Keratinocyte (primary cell): ENCODE results near the gene NR3C2.

Source experiments
- EZH2 ChIP-seq: IDR thresholded peaks from one replicate; pipeline ENCODE4 v1.6.1; 2012; ENCODE audit warnings: inconsistent platforms, mild to moderate bottlenecking, low read length, moderate library complexity
- TF ChIP-seq, protein P1 (sequence below), 3 experiments: IDR thresholded peaks in 1 of 3; conservative IDR thresholded peaks in 1 of 3; optimal IDR thresholded peaks in 1 of 3; 2 replicates in 2 of 3; 3 replicates in 1 of 3; pipeline versions ENCODE3 to v1.5.1; 2011; ENCODE audit warnings: low read length in 3 of 3, mild to moderate bottlenecking in 3 of 3, moderate library complexity in 2 of 3, control low read depth in 1 of 3, inconsistent platforms in 1 of 3; ENCODE audit not compliant: insufficient read depth in 2 of 3; ENCODE audit errors: extremely low read depth in 1 of 3

DNA sequence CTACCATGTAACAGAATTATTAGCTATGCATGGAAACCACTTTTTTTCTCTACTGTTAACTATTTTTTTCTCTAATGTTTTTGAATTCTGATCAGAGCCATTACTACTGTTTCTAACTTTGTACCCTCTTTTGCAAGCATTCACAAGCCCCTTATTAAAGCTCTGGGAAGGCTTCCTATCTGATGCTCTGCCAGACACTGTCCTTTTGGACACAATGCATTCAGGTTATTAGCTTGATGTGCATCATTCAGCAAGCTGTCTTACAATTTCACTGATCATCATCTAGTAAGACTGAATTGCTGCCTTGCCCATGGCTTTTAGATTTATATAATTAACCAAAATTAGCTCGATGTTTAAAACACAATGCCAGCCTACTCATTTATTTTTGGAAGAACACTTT lies 155.1 kb downstream of the NR3C2 start:
- TF ChIP-seq, protein P1, sequence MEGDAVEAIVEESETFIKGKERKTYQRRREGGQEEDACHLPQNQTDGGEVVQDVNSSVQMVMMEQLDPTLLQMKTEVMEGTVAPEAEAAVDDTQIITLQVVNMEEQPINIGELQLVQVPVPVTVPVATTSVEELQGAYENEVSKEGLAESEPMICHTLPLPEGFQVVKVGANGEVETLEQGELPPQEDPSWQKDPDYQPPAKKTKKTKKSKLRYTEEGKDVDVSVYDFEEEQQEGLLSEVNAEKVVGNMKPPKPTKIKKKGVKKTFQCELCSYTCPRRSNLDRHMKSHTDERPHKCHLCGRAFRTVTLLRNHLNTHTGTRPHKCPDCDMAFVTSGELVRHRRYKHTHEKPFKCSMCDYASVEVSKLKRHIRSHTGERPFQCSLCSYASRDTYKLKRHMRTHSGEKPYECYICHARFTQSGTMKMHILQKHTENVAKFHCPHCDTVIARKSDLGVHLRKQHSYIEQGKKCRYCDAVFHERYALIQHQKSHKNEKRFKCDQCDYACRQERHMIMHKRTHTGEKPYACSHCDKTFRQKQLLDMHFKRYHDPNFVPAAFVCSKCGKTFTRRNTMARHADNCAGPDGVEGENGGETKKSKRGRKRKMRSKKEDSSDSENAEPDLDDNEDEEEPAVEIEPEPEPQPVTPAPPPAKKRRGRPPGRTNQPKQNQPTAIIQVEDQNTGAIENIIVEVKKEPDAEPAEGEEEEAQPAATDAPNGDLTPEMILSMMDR (optimal IDR thresholded peaks at IDR 0.05 in 1 of 3, IDR thresholded peaks at IDR 0.05 in 1 of 3, conservative IDR thresholded peaks at IDR 0.05 in 1 of 3; ENCODE audit: extremely low read depth in 1 of 3, insufficient read depth in 2 of 3, low read length in 3 of 3): no peak
- TF ChIP-seq EZH2: no peak
